NCI-H82 treated with DMSO at 0.1 percent for 48 hours (cell line): ENCODE measurements around the gene EHHADH.

Source experiments
- DNase-seq: peaks from one replicate; lab custom pipeline; 2025; ENCODE audit not compliant: unreplicated experiment; lab: John Stamatoyannopoulos, UW

EHHADH gene

GRCh38 chr3:185151101-185151963 is 102.5 kb downstream of the EHHADH start:
- peak; percentile 13 for DNase-seq

GRCh38 chr3:185150561-185150960 is 103.3 kb downstream of the EHHADH start:
- DNase-seq = no peak

GRCh38 chr3:185149591-185149990 is 104.3 kb downstream of the EHHADH start:
- DNase-seq = no peak

GRCh38 chr3:185145511-185145910 is 108.3 kb downstream of the EHHADH start:
- no peak for DNase-seq

- DNase-seq = no peak
Measured at GRCh38 chr3:185144784-185145183, 109.1 kb downstream of the EHHADH start.
